HG03108 (cell line): ENCODE measurements around the gene PSMD7.

Experiments
- ATAC-seq: cut with Tn5 transposase; IDR thresholded peaks from one replicate; pipeline ENCODE4 v1.9.1; 2021; ENCODE audit warnings: moderate library complexity; ENCODE audit not compliant: unreplicated experiment

Gene PSMD7

DNA sequence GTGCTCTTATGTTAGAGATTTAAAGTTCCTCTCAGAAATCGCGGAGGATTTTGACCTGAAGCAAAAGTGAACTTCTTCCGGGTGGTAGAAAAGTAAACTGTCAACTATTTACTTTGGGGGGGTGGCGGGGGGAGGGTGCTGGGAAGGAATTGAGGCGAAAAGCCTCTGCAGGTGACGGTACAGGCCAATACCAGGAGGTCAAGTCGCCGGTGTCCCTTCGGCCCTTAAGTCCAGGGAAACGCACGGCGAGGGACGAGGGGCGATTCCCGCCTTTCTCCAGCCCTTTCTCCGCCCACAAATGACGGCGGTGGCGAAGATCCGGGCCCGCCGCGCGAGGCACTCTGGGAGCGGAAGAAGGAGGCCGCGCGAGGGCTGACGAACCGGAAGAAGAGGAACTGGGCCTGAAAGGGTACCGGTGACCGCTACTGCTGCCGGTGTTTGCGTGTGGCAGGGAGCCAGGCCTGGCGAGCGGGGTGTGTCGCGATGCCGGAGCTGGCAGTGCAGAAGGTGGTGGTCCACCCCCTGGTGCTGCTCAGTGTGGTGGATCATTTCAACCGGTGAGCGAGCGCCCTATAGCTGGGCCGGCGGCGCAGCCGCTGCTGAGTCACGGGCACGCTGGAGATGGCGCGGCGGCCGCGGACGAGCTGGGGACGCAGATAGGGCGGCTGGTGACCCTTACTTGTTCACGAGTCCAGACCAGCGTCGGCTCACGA lies at the start of gene PSMD7:
TSS of gene PSMD7 (plus strand) at position 383 of the 713 bp plus-strand sequence. CDS start at position 484, 101 bp downstream.
- ATAC-seq = peak; percentile 95

DNA sequence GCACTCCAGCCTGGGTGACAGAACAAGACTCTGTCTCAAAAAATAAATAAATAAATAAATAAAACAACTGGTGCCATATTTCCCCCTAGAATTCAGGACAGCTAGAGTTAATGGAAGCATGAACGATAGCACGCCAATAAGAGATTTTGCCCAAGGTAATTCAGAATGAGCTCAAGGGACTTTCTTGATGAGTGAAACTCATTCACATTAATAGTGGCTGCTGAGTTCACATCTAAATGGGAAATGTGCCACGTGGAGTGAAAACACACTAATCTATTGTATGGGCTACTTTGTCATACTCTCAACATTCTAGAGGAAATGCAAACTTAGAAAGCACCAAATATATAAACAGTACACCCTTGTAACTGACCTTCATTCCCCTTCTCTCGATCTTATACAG lies 47.4 kb upstream of the PSMD7 start:
- no peak for ATAC-seq

DNA sequence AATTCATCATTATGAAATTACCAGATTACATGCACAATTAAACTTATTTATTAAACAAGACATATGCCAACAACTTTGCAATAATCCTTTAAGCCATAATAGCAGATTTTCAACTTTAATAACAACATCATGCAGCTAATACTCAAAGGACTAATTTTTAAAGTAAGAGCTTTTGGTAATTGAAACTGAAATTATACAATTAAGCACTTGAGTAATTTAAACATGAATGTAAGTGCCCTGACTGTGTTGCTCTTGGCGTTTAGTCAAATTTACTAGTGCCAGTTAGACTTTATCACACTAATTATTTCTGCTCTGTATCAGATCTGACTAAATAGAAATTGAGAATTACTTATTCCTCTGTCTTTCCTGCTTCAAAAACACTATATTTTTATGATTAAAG lies 46.8 kb upstream of the PSMD7 start:
- ATAC-seq = no peak

DNA sequence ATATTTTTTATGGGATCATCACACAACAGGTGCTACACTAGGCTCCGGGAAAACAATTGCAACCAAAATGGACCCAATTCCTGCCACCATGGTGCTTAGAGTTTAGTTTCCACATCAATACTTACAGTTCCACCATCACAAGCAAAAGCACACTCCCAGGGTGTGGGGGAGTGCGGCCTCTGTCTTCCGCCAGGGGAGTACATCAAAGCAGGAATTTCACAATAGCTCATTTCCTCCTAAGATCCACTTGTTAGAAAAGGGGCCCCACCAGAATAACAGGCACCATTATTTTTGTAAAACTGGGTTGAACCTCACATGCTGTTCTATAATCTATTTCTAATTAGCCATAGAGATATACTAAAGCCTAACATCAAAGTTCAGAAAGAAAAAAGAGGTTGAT lies 44.3 kb upstream of the PSMD7 start:
- ATAC-seq = no peak

DNA sequence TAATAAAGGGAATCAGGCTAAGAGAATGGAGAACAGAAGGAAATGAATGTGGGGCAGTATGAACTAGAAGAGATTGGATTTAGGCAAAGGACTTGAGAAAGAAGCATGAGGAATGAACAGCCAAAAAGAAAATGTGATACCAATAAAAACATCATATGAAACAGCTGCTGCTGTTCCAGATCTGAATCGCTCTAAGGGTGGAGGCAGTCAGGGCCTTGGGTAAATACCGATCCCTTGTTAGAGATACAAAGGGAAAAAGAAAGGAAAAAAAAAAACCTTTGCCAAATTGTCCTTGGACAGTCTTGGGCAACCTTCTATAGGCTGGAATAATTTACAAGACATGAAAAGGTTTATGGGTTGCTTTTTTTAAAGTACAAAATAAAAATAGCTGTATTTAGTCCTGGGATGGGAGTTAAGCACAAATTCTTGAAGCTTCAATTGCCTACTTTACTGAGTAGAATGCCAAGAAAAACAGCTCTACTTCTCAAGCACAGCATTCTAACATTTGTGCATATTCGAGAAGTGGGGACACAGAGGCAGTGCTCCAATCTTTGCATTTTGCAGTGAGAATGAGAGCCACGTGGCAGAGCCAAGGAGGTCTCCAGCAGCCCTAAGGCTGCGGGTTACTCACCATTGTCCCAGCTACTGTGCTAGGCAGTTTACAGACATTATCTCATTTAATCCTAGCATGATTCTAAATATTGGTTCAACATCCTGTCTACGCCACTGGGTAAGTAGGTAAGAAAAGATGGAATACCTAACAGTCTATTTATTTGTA lies 43.3 kb upstream of the PSMD7 start:
- no peak for ATAC-seq

DNA sequence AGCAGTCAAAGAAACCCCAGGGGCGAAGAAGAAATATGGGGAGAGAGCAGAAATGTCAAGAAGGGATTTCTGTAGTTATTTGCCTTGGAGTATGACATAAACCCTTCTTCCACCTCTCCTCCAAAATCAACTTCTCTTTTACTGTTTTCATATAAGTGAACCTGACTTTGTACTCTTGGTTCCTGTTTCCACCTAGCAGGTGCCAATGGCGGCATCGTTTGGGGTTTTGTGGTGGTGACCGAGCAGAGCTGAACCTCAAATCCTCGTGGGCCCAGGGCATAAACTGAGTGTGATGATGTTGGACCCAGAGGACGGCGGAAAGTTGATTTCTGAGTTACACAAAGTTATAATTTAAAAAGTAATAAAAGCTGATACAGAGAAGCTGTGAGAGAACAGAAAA lies 39.6 kb upstream of the PSMD7 start:
- no peak for ATAC-seq

DNA sequence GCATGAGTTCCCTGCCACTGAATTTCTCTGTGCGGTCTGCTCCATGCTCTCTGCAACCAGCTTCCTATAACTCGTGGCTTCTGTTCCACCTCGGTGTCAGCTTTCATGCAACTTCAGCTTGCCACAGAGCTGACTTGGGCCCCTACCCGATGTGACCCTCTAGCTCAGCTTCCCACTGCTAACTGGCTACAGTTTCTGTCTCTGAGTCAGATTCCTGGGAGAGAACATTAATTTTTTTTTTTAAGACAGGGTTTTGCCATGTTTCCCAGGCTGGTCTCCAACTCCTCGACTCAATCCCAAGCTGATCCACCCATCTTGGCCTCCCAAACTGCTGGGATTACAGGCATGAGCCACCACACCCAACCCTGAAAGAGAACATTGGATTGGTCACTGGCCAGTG lies 35.5 kb upstream of the PSMD7 start:
- no peak for ATAC-seq

DNA sequence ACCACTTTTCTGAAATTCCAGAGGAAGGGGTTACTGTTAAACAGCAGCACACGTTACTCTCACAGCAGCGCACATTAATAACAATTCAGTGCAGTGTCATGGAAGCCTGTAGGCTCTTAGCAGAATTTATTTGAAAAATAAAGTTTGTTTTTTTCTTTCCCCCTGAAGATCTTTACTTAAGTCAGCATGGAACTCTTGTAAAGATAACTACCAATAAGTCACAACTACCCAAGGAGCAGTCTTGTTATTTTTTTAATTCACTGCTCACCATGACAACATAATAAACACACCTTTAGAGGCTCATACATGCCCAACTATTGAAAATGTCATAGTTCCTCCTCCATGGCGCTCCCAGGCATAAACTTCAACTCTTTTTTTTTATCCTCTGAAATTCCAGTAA lies 31.8 kb upstream of the PSMD7 start:
- no peak for ATAC-seq

DNA sequence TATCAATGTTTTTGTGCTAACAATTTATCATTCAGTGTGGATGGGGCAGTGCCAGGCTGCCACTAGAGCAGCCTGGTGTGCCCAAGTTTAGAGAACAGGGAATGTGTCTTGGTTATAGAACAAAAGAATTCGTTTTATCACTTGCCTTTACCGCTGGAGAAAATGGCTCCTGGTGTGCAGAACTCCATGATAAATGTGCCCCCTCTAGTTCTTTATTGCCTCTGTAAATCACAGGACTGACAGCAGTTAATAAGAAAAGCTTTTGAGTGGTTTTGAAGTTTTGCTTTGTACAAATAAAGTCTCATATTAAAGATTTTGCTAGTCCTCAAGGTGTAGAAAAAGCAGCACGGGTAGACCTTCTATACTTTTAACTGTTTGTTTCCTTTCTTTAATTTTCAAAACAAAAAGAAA lies 28.2 kb upstream of the PSMD7 start:
- no peak for ATAC-seq

DNA sequence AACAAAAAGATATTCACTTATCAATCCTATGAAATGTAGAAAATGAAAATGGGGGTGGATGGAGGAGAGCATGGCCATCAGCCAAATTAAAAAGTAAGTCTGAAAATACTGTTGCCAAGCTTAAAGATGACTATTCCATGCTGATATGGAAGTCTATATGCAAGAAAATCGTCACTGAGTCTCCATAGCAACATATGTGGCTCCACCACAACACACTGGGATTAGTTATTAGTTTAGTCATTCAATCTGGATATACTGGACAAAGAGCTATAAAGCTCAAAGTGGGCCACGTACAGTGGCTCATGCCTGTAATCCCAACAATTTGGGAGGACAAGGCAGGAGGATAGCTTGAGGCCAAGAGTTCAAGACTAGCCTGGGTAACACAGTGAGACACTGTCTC lies 24.7 kb upstream of the PSMD7 start:
- ATAC-seq = no peak

DNA sequence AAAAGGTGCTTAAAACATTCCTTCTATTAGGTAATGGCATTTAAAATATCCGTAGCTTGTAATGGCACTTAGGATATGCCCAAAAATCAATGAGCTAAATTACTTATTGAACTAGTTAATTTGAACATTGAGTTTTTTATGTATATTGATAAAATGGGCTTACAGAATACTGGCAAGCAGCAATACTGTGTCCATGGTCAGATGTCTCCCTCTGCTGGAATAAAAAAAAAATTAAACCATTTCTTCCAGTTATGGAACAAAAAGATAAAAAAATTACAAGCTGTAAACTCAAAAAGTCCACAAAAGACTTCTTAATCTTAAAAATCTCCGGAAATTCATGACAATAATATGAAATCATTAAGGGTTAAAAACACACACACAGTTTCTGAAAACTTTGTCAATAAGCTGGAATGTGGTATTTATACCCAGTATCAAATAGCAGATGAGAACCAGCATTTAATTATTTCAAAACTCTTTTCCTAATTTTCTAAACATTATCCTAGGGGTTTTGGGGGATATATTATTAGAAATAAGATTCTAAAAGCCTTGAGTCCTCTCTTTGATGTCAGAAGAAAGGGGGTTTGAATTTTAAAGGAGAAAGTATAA lies 21.5 kb upstream of the PSMD7 start:
- no peak for ATAC-seq

DNA sequence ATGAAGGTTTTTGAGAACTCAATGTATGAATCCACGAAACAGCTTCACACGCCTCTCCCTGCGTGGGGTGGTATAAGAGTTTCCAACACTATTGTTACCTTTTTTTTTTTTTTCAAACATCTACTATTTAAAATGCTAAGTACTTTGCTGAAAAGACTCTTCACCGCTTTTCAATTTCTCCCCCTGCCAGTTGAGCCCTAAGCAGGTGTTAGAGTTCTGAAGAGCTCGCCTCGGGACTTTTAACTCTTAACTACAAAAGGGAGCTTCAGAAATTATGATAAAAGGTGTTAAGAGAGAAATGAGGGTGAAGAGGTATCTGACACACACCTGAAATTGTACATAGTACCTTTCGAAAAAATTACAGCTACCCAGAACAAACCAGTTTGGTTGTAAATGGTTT lies 20.9 kb upstream of the PSMD7 start:
- no peak for ATAC-seq

DNA sequence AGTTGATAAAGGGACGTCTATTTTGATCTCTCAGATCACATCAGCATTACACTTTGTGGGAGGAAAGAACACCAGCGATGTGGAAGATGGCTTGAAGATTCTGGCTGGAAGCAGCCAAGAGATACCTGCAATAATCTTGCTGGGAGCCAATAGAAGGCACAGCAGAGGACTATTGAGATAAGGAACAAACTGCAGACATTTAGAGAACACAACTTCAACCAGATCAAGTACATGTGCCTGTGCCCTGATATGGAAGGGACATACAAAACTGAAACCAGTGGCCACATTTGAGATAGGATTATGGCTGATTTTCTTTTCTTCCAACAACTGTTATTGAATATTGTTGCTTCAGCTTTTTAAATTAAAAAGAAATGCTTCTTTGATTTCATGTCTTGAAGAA lies 18.6 kb upstream of the PSMD7 start:
- ATAC-seq = no peak

DNA sequence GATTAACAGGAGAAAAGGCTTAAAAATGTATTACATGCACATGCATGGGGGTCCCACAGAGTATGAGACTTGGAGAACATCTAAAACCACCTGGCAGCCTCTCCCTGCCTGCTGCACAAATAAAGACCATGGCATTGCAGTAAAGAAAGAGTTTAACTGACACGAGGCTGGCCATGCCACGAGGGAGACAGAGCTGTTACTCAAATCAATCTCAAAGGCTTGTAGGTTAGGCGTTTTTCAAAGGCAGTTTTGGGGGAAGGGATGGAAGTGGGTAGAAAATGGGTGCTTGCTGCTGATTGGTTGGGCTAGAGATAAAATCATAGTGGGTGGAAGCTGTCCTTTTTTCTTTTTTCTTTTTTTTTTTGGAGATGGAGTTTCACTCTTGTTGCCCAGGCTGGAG lies 17.3 kb upstream of the PSMD7 start:
- no peak for ATAC-seq

DNA sequence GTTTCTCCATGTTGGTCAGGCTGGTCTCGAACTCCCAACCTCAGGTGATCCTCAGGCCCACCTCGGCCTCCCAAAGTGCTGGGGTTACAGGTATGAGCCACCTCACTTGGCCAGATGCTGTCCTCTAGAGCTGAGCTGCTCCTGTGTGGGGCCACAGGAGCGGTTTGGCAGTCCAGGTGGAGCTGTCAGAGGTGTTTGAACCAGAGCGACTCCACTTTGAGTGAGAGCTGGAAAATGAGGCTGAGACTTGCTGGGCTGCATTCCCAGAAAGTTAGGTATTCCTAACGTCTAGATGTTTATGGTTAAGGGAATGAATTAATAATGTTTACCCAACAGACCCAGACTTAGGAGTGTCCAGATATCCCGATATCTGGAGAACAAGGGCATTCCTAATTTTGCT lies 16.8 kb upstream of the PSMD7 start:
- ATAC-seq = no peak

DNA sequence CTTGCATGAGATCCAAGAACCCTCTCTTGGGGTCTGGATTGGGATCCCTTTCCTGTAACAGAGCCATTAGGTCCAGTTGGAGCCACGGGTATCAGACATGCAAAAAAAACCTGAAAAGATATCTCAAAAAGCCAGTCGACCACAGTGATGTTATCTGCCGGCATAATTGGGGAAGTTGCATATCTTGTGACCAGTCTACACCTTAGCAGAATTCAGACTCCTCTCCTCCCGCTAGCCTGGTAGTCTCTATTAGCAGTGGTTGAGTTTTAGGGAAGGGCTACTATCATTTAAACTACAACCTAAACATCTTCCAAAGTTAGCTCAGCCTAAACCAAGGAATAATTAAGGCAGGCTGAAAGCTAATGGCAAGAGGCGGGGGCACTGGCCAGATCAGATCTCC lies 16.2 kb upstream of the PSMD7 start:
- ATAC-seq = no peak

DNA sequence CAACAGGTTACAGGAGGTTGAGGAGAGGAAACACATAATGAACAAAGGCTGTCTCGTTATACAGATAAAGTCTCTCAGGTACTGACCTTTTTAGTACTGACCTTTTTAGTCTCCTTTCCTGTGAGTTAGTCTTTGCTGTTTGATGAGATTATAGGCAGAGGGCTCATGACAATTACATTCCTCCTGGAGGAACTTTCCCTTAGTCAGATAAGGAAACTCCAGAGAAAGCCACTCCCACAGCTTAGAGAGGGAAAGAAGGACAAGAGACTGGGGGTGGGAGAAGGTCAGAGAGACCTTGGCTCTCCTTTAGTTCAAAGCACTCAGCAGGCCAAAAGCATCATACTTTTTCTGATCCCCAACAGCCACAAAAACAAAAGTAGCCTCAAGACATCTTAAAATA lies 15.3 kb upstream of the PSMD7 start:
- ATAC-seq = no peak

DNA sequence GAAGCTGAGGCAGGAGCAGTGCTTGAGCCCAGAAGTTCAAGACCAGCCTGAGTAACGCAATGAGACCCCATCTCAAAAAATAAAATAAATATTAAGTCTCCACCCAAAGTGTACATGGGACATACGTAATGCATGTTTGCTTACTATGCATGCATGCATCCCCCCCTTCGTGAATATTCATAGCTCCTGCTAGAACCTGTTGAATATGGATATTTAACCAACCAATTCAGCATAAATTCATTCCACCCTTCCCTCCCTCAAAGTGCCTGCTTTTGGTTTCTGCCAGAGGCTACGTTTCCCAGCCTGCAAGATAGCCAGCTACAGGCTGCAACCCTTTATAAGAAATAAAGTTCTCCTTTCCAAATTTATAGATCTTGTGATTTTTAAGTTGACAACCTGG lies 12.9 kb upstream of the PSMD7 start:
- ATAC-seq = no peak

DNA sequence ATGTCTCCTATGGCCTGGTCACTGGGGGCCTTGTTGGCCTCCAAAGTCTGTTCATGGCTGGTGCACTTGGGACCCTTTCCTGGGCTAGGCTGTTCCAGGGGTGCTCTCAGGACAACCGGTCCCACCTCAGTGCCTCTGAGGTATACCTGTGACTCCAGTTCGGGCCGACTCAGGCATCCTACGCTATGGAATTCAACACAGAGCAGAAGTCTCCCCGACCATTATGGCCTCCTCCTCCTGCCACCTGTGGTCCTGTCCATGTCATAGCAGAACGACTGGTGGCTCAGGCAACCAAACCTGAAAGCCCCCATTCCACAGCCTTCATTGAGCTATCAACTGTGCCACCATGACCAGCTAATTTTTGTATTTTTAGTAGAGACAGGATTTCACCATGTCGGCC lies 8.5 kb upstream of the PSMD7 start:
- ATAC-seq = no peak

DNA sequence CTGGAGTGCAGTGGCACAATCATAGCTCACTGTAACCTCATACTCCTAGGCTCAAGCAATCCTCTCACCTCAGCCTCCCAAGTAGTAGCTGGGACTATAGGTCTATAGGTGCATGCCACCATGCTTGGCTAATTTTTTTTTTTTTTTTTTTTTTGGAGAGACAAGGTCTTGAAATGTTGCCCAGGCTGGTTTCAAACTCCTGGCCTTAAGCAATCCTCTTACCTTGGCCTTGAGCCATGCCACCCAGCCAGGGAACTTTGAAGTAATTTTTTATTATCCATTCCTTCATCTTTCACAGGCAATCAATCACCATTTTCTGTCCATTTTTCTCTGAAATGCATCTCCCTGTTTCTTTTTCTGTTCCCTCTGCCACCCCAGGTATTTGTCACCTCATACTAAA lies 6.3 kb upstream of the PSMD7 start:
- ATAC-seq = no peak

DNA sequence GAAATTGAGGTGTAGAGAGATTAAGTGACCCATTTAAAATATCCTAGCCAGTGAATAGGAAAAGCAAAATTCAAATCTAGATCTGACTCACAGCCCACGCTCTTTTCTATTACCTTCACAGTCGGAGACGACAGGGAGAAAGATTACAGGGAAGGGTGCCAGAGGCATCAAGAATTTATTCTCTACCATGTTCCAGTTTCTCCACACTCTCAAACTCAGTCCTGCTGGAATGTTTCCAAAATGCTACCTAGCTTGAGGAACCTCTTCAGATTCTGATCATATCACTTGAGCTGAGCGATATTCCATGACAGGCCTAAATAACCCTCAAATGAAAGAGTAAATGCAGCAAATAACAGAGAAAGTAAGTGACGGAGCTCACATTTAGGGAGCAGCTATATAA lies 5.4 kb upstream of the PSMD7 start:
- ATAC-seq = no peak

DNA sequence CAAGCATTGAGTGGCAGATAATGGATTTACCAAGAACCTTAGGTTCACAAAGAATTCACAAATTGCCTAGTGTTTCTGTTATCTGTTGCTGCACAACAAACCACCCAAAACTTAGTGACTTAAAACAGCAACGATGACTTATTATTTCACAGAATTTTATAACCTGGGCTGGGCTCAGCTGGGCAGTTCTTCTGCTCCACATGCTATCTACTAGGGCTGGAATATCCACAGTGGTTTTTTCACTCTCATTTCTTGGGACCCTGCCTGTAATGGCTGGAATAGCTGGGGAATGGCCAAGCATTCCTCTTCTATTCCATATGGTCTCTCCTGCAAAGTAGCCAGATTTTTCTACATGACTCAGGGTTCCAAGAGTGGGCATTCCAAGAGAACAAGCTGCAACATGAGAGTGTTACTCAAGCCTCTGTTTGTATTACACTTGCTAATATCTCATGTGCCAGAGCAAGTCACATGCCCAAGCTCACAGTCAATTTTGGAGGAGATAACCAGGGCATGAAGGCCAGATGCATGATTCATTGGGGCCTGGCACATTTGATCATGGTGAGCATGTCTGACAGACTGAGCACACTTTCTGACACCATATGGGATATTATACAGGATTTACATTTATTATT lies 4.9 kb upstream of the PSMD7 start:
- ATAC-seq = no peak
